C4-2B (cell line): ENCODE data around the gene STKLD1.

Experiments used
- CTCF ChIP-seq: fragments of 450-650 bp; conservative IDR thresholded peaks from 2 replicates; pipeline ENCODE4 v1.5.1; 2017; ENCODE audit warnings: mild to moderate bottlenecking
- ZFX ChIP-seq: fragments of 450-650 bp; IDR thresholded peaks from 2 replicates; pipeline ENCODE4 v1.6.1; 2017

GRCh38 chr9:133356391-133357091 is 19.6 kb upstream of the STKLD1 start, which contains the start of the genes SURF1 and SURF2:
- TF ChIP-seq CTCF (no peak; the same call in 1 of the 2 replicates), ZFX (no peak; the same call in 1 of the 2 replicates)
